ENCODE data around the gene CDK6. TPM values are rescaled to one million over a fixed set of nuclear protein-coding genes. Genes with fewer than 3 reads are reported as not detected.
A peak's percentile ranks its signal among the peaks of the same experiment; 100 is the strongest.

CDK6 gene
- total and polyA plus RNA-seq, 10 of the 15 experiments (the other 5 are each of a cell fraction or from before 2014, with no cell fraction given) = 8.0 to 118 (median 45.8) TPM

DNA sequence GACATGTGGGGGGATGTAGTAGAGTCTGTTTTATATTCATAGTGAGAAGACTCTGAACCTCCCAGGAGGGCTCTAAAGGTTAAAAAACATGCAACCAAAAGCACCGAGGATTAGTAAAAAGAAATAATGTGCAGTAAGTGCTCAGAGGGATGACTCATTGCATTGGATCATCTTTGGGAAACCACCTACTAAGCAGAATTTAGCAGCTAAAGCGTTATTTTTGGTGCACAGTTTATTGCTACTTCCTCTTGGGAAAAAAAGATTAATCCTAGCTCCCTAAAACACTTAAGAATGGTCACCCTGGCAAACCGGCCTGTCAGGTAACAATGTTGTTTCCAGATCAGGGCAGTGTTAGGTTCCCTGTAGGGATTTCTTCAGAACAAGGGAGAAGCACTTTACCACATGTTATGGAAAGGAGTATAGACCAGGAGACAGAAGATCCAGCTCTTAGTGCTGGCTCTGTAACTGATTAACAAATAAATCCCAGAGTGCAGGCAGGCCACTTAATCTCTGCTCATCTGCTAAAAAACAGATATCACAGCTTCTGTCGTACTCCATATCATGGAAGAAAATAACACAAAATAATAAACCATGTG is 201.4 kb downstream of the CDK6 start:
- H3K4me2 ChIP-seq (ENCODE audit: control insufficient read depth, insufficient read depth) = peak overlapping the region; percentile 60
- peaks cover 5% of the 10 kb centered on the region for H3K79me2 ChIP-seq (ENCODE audit: control insufficient read depth, insufficient read depth, low read length)
- peaks cover 0 to 2% of the 10 kb centered on the region in 2 experiments; a peak in 2 of 4 replicates for H3K36me3 ChIP-seq (ENCODE audit: control insufficient read depth in 2 of 2, insufficient read depth in 2 of 2, low read length in 1 of 2)
- peak overlapping the region; percentile 28; the same call in 1 of the 2 replicates for H3K9ac ChIP-seq (ENCODE audit: control insufficient read depth, insufficient read depth, low read length)
- no peaks in the 10 kb centered on the region for H3K27me3 ChIP-seq (replicated peaks in 1 of 2; ENCODE audit: control insufficient read depth in 2 of 2, insufficient read depth in 2 of 2, low read length in 1 of 2)
- peak overlapping the region; percentile 30; the same call in 1 of the 2 replicates for H3K4me3 ChIP-seq
- 1% methylated on average over 4 of the region's 4 CpGs for WGBS (ENCODE audit: insufficient coverage, insufficient replicate concordance, low lambda C conversion rate, missing lambda C conversion rate)
- no peak overlapping the region for H2AFZ ChIP-seq (ENCODE audit: control insufficient read depth, low read depth, low read length)
- DNase-seq (ENCODE audit: low read depth, low spot score) (no peak), FAIRE-seq (peak; percentile 75), ATAC-seq (peak; percentile 61)
- H4K20me1 ChIP-seq (ENCODE audit: control insufficient read depth, insufficient read depth) = no peaks in the 10 kb centered on the region
- BruUV-seq (replicated peaks) = no TSS peak
- H3K4me1 ChIP-seq (ENCODE audit: control insufficient read depth, insufficient read depth, low read length) = peaks cover 48% of the 10 kb centered on the region
- in situ Hi-C loops (cut with MboI) (loop anchor here (10.0 kb wide), 1 partner anchor 180 kb away; no protein-coding TSS in a partner anchor), intact Hi-C loops (cut with micrococcal nuclease; ENCODE audit: unreplicated experiment) (loop anchor here (1.0 to 2.0 kb wide), 4 partner anchors 7 to 178 kb away; no protein-coding TSS in a partner anchor)
- POLR2A ChIA-PET = interaction anchor here (0.7 to 1.1 kb wide), 3 partner anchors 10 to 15 kb away, joined by 3 to 5 read pairs (median 3); no protein-coding TSS in a partner anchor
- SMC1A ChIA-PET (ENCODE audit: uncharacterized antibody, unreplicated experiment) = interaction anchor here (0.6 to 7.9 kb wide), 11 partner anchors 9 to 197 kb away, joined by 3 to 176 read pairs (median 4); no protein-coding TSS in a partner anchor
- peak overlapping the region; percentile 70 for H3K27ac ChIP-seq (ENCODE audit: control insufficient read depth, insufficient read depth)
- RAD21 ChIA-PET (ENCODE audit: unreplicated experiment) = interaction anchor here (0.7 to 2.2 kb wide), 10 partner anchors 8 to 202 kb away, joined by 3 to 20 read pairs (median 4); partner anchors contain the start of gene CDK6
- CTCF ChIA-PET = interaction anchor here (0.9 to 2.1 kb wide), 6 partner anchors 10 to 198 kb away, joined by 3 to 8 read pairs (median 4); no protein-coding TSS in a partner anchor
- H3K9me3 ChIP-seq (replicated peaks; ENCODE audit: control insufficient read depth, insufficient read depth, low read length) = no peaks in the 10 kb centered on the region
- TF ChIP-seq ETV6 (conservative IDR thresholded peaks at IDR 0.05 in 1 of 2, IDR thresholded peaks at IDR 0.05 in 1 of 2; ENCODE audit: borderline replicate concordance in 1 of 2, low read depth in 1 of 2) = peak in 1 of 2 experiments; percentile 93; a peak in 2 of 4 replicates
- TF ChIP-seq GABPA (IDR thresholded peaks at IDR 0.05; ENCODE audit: low read depth) = peak; percentile 73; the same call in 1 of the 2 replicates
- TF ChIP-seq POU2F2 (IDR thresholded peaks at IDR 0.05; ENCODE audit: borderline replicate concordance, low read depth, low read length) = peak; percentile 58; the same call in 1 of the 3 replicates
- no peak for TF ChIP-seq NFYA (IDR thresholded peaks at IDR 0.05; ENCODE audit: borderline replicate concordance, low read depth, low read length)
- TF ChIP-seq MEF2A (IDR thresholded peaks at IDR 0.05; ENCODE audit: insufficient read depth, low read depth, low read length) = peak; percentile 98
- TF ChIP-seq, protein P1, sequence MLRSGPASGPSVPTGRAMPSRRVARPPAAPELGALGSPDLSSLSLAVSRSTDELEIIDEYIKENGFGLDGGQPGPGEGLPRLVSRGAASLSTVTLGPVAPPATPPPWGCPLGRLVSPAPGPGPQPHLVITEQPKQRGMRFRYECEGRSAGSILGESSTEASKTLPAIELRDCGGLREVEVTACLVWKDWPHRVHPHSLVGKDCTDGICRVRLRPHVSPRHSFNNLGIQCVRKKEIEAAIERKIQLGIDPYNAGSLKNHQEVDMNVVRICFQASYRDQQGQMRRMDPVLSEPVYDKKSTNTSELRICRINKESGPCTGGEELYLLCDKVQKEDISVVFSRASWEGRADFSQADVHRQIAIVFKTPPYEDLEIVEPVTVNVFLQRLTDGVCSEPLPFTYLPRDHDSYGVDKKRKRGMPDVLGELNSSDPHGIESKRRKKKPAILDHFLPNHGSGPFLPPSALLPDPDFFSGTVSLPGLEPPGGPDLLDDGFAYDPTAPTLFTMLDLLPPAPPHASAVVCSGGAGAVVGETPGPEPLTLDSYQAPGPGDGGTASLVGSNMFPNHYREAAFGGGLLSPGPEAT (IDR thresholded peaks at IDR 0.05; ENCODE audit: low read depth) = peak; percentile 91
- TF ChIP-seq EP300 (IDR thresholded peaks at IDR 0.05; ENCODE audit: borderline replicate concordance in 1 of 2, control insufficient read depth in 1 of 2, low read depth in 2 of 2, low read length in 2 of 2) = peak; percentile 28 to 93; a peak in 3 of 4 replicates
- 0 out of 2 replicates have a peak, but pooled peaks have one; percentile 11 for TF ChIP-seq NBN (IDR thresholded peaks at IDR 0.05)
- peak; percentile 86 for TF ChIP-seq ATF7 (IDR thresholded peaks at IDR 0.05; ENCODE audit: low read depth)
- TF ChIP-seq TCF3 (IDR thresholded peaks at IDR 0.05; ENCODE audit: borderline replicate concordance, insufficient read depth, low read depth, low read length) = 0 out of 2 replicates have a peak, but pooled peaks have one; percentile 14
- TF ChIP-seq RUNX3 (IDR thresholded peaks at IDR 0.05; ENCODE audit: low read length) = peak; percentile 89
- TF ChIP-seq NFIC (IDR thresholded peaks at IDR 0.05; ENCODE audit: low read depth, low read length) = peak; percentile 99
- TF ChIP-seq RELA (IDR thresholded peaks at IDR 0.05; ENCODE audit: borderline replicate concordance, partially characterized antibody) = peak; percentile 96
- 0 out of 2 replicates have a peak, but pooled peaks have one; percentile 31 for TF ChIP-seq RAD51 (IDR thresholded peaks at IDR 0.05)
- no peak for TF ChIP-seq BACH1 (IDR thresholded peaks at IDR 0.05; ENCODE audit: borderline replicate concordance)
- peak; percentile 75; the same call in 1 of the 2 replicates for TF ChIP-seq ZNF24 (IDR thresholded peaks at IDR 0.05)
- TF ChIP-seq TCF7 (IDR thresholded peaks at IDR 0.05; ENCODE audit: borderline replicate concordance) = peak; percentile 74; the same call in 1 of the 2 replicates
- peak; percentile 88 for TF ChIP-seq CREM (IDR thresholded peaks at IDR 0.05; ENCODE audit: low read depth)
- TF ChIP-seq ZNF622 (IDR thresholded peaks at IDR 0.05) = no peak
- no peak for TF ChIP-seq ZNF274 (IDR thresholded peaks at IDR 0.05; ENCODE audit: insufficient read depth, insufficient read length)
- TF ChIP-seq BCL11A (IDR thresholded peaks at IDR 0.05; ENCODE audit: low read depth, low read length) = peak; percentile 95
- no peak for TF ChIP-seq HDAC2 (IDR thresholded peaks at IDR 0.05)
- peak; percentile 92 for TF ChIP-seq ZBED1 (IDR thresholded peaks at IDR 0.05; ENCODE audit: borderline replicate concordance)
- peak; percentile 85 for TF ChIP-seq NR2F1 (conservative IDR thresholded peaks at IDR 0.05)
- no peak for TF ChIP-seq TAF1 (IDR thresholded peaks at IDR 0.05; ENCODE audit: borderline replicate concordance, low read depth, low read length)

All from GM12878 (cell line).